Psoas muscle (tissue), 8 donors: Measurements from ENCODE around the gene ANTXR1. TPM values are rescaled to one million over a fixed set of nuclear protein-coding genes. Genes with fewer than 3 reads are reported as not detected.

Source experiments
- ATAC-seq, 4 donors: fragments of 200-7000 bp; cut with Tn5 transposase; one replicate each; pipeline ENCODE4 v1.9.1; 2020; ENCODE audit warnings: moderate library complexity in 3 of 4, mild to moderate bottlenecking in 2 of 4
- DNase-seq, 2 donors: peaks; one replicate each; pipeline ENCODE4 v3.0.0-alpha.2; 2020
- H3K27ac ChIP-seq: fragments of 200-600 bp; one replicate; pipeline ENCODE4 v1.8.0; 2022
- H3K27me3 ChIP-seq, 3 donors: fragments of 200-600 bp in 1 of 3; one replicate each; pipeline versions ENCODE4 v1.6.1 to v1.8.0; 2013 to 2022; ENCODE audit warnings: low read length in 2 of 3, mild to moderate bottlenecking in 2 of 3, moderate library complexity in 1 of 3; ENCODE audit not compliant: insufficient read depth in 3 of 3
- H3K36me3 ChIP-seq, 2 donors: fragments of 200-600 bp in 1 of 2; one replicate each; pipeline versions ENCODE4 v1.6.1 to v1.8.0; 2013 to 2022; ENCODE audit warnings: low read depth in 1 of 2, mild to moderate bottlenecking in 1 of 2, moderate library complexity in 1 of 2; ENCODE audit not compliant: insufficient read depth in 1 of 2
- H3K4me1 ChIP-seq: fragments of 200-600 bp; one replicate; pipeline ENCODE4 v1.8.0; 2022
- H3K4me3 ChIP-seq: fragments of 200-600 bp; one replicate; pipeline ENCODE4 v1.8.0; 2022; ENCODE audit warnings: mild to moderate bottlenecking
- H3K9me3 ChIP-seq: fragments of 200-600 bp; one replicate; pipeline ENCODE4 v1.8.0; 2022
- CTCF ChIP-seq: fragments of 200-600 bp; IDR thresholded peaks from one replicate; pipeline ENCODE4 v1.8.0; 2022; ENCODE audit warnings: antibody characterized with exemption
- WGBS, 3 donors: extraction: QIAGEN DNeasy Blood & Tissue Kit; methylation state at CpG; one replicate each; pipeline versions ENCODE4 v1.1.6 to v1.1.7; 2013; 5-methylcytosine and 5-hydroxymethylcytosine counted together
- intact Hi-C, 2 donors: fragments of 100-400 bp; cut with DNase I; formaldehyde crosslinking; loops; one replicate each; pipeline versions ENCODE4 v1.11.0 to v1.14.2; 2022
- polyA plus RNA-seq, 3 donors: library from polyadenylated mRNA; stranded (reverse); fragments of 200-250 nt; gene quantifications; one replicate each; pipeline ENCODE4 v1.2.3, GENCODE V29; 2013
- total RNA-seq, 4 donors: library from RNA; stranded (reverse); fragmentation: NEBNext Ultra II Directional in 2 of 4; extraction: Animal tissue kit (Norgen Biotek cat#: 25700) in 2 of 4; gene quantifications; one replicate each; pipeline versions ENCODE4 v1.2.1 to v1.2.4, GENCODE V29; 2021 to 2023
- donor health status: healthy with polysubstance abuse.
- donor health status: DM: no; HTN: no; CAD: no; lungs with moderate emphysema.
- donor health status: Bipolar disorder and iron deficiency.
- donor health status: healthy.
- donor health status: DM: yes; HTN: yes; CAD: no.
- donor health status: DM: no; HTN: no; CAD: no.
- donor health status: DM: no; HTN: no; CAD: no.
- donor health status: DM: yes; HTN: yes; CAD: no.

Gene ANTXR1
- total and polyA plus RNA-seq, 7 donors: 3.7 to 24.3 (median 10.9) TPM

GRCh38 chr2:69222953-69223658, 210.1 kb downstream of the ANTXR1 start:
- 56 to 76% (median 59%) methylated on average over 3 of the region's 3 CpGs for WGBS, 3 donors
- intact Hi-C loops: no loop called here
- DNase-seq: peak in 1 of 2 donors; percentile 48

GRCh38 chr2:69223759-69224511, 211.0 kb downstream of the ANTXR1 start:
- no peaks in the 10 kb centered on the region for H3K9me3 ChIP-seq
- H3K27me3 ChIP-seq: no peaks in the 10 kb centered on the region
- ATAC-seq: no peak
- H3K27ac ChIP-seq: no peak overlapping the region
- no peaks in the 10 kb centered on the region for H3K4me1 ChIP-seq
- H3K36me3 ChIP-seq: no peaks in the 10 kb centered on the region
- intact Hi-C loops: no loop called here
- no peak overlapping the region for H3K4me3 ChIP-seq
- DNase-seq: no peak
- WGBS, 3 donors: 64 to 75% (median 69%) methylated on average over 6 of the region's 6 CpGs
- no peak for TF ChIP-seq CTCF

More at GRCh38 chr2:69222953-69223658, 210.1 kb downstream of the ANTXR1 start:
- no peaks in the 10 kb centered on the region for H3K4me1 ChIP-seq
- peak in 1 of 4 donors; percentile 36 for ATAC-seq
- H3K36me3 ChIP-seq: no peaks in the 10 kb centered on the region
- no peak overlapping the region for H3K27ac ChIP-seq
- no peaks in the 10 kb centered on the region for H3K27me3 ChIP-seq
- H3K9me3 ChIP-seq: no peaks in the 10 kb centered on the region
- H3K4me3 ChIP-seq: no peak overlapping the region
- TF ChIP-seq CTCF: no peak

- DNase-seq (no peak), ATAC-seq (peak in 1 of 4 donors; percentile 47)
- no peaks in the 10 kb centered on the region for H3K4me1 ChIP-seq
- H3K9me3 ChIP-seq: no peaks in the 10 kb centered on the region
- no peak overlapping the region for H3K27ac ChIP-seq
- H3K36me3 ChIP-seq: no peaks in the 10 kb centered on the region
- H3K4me3 ChIP-seq: no peak overlapping the region
- no peak for TF ChIP-seq CTCF
- intact Hi-C loops: no loop called here
- no peaks in the 10 kb centered on the region for H3K27me3 ChIP-seq
- WGBS, 3 donors: 32 to 44% (median 34%) methylated on average over 3 of the region's 3 CpGs
These were observed 211.5 kb downstream of the ANTXR1 start for GRCh38 chr2:69224512-69224837.

GRCh38 chr2:69225933-69226332, 213.0 kb downstream of the ANTXR1 start:
- intact Hi-C loops: no loop called here
- Histone ChIP-seq H3K4me3 (no peak overlapping the region), H3K4me1 (no peaks in the 10 kb centered on the region), H3K27ac (no peak overlapping the region), H3K9me3 (no peaks in the 10 kb centered on the region), H3K36me3 (no peaks in the 10 kb centered on the region), H3K27me3 (no peaks in the 10 kb centered on the region)
- 69 to 87% (median 76%) methylated on average over 2 of the region's 2 CpGs for WGBS, 3 donors
- DNase-seq: no peak
- TF ChIP-seq CTCF: no peak
- no peak for ATAC-seq
